K562 (cell line): ENCODE results near the gene FKBP8. TPM values are rescaled to one million over a fixed set of nuclear protein-coding genes. Genes with fewer than 3 reads are reported as not detected.

ENCODE experiments used
- CBX3 ChIP-seq, 2 experiments: IDR thresholded peaks; 1 replicate in 1 of 2; 2 replicates in 1 of 2; pipeline ENCODE4 v1.6.1; 2012; ENCODE audit warnings: inconsistent platforms in 2 of 2, low read length in 2 of 2, borderline replicate concordance in 1 of 2, control low read depth in 1 of 2
- CTBP1 ChIP-seq: fragments of 450-650 bp; IDR thresholded peaks from 2 replicates; pipeline ENCODE4 v1.6.1; 2016; ENCODE audit warnings: borderline replicate concordance
- E2F6 ChIP-seq, 2 experiments: IDR thresholded peaks; 2 replicates each; pipeline ENCODE4 v1.6.1; 2011; ENCODE audit warnings: borderline replicate concordance in 1 of 2, control low read depth in 1 of 2, low read depth in 1 of 2, low read length in 1 of 2, mild to moderate bottlenecking in 1 of 2, mixed read lengths in 1 of 2, moderate library complexity in 1 of 2; ENCODE audit not compliant: insufficient read depth in 1 of 2, insufficient read length in 1 of 2, poor library complexity in 1 of 2, severe bottlenecking in 1 of 2; ENCODE audit errors: extremely low read depth in 1 of 2
- ELF1 ChIP-seq: fragments of 200-800 bp; sonication (Bioruptor generic); IDR thresholded peaks from 2 replicates; pipeline ENCODE4 v1.6.1; 2016; ENCODE audit warnings: missing genetic modification characterization, missing compliant biosample characterization
- FOXJ3 ChIP-seq: sonication (generic); formaldehyde crosslinking; IDR thresholded peaks from 2 replicates; pipeline ENCODE4 v1.4.0; 2020; ENCODE audit warnings: mild to moderate bottlenecking, missing genetic modification reagents
- HBP1 ChIP-seq: fragments of 450-650 bp; formaldehyde crosslinking; IDR thresholded peaks from 2 replicates; pipeline ENCODE4 v1.4.0; 2022; ENCODE audit warnings: missing genetic modification characterization
- KLF13 ChIP-seq: fragments of 450-650 bp; IDR thresholded peaks from 2 replicates; pipeline ENCODE4 v1.6.1; 2016; ENCODE audit warnings: missing genetic modification characterization, low read depth, mild to moderate bottlenecking, missing compliant biosample characterization, moderate library complexity, borderline replicate concordance
- MAX ChIP-seq: sonication (generic); formaldehyde crosslinking; IDR thresholded peaks from 2 replicates; pipeline ENCODE4 v1.9.0; 2022; ENCODE audit warnings: mild to moderate bottlenecking, missing genetic modification reagents
- MECOM ChIP-seq: fragments of 250-450 bp; sonication (Bioruptor Pico); IDR thresholded peaks from 2 replicates; pipeline ENCODE4 v1.8.0; 2022; ENCODE audit warnings: inconsistent platforms
- MEF2A ChIP-seq: IDR thresholded peaks from 2 replicates; pipeline ENCODE4 v1.6.1; 2011; ENCODE audit warnings: low read depth, mild to moderate bottlenecking, low read length, moderate library complexity; ENCODE audit not compliant: control insufficient read depth
- NKRF ChIP-seq: fragments of 450-650 bp; IDR thresholded peaks from 2 replicates; pipeline ENCODE4 v1.6.1; 2016; ENCODE audit warnings: borderline replicate concordance
- PHB ChIP-seq: fragments of 250-450 bp; sonication (Bioruptor Pico); IDR thresholded peaks from 2 replicates; pipeline ENCODE4 v1.5.0; 2021
- PTBP1 ChIP-seq: fragments of 200-400 bp; formaldehyde crosslinking; IDR thresholded peaks from 2 replicates; pipeline ENCODE4 v1.6.1; 2017; ENCODE audit warnings: low read depth, low read length
- PTRF ChIP-seq: fragments of 450-650 bp; IDR thresholded peaks from 2 replicates; pipeline ENCODE4 v1.6.1; 2016; ENCODE audit warnings: mild to moderate bottlenecking, missing genetic modification characterization, missing compliant biosample characterization
- RBFOX2 ChIP-seq: fragments of 200-400 bp; formaldehyde crosslinking; IDR thresholded peaks from 2 replicates; pipeline ENCODE4 v1.6.1; 2017; ENCODE audit warnings: low read depth, mild to moderate bottlenecking, low read length, moderate library complexity
- RBM25 ChIP-seq: fragments of 200-400 bp; formaldehyde crosslinking; IDR thresholded peaks from 2 replicates; pipeline ENCODE4 v1.6.1; 2018; ENCODE audit warnings: low read length, low read depth, moderate library complexity; ENCODE audit not compliant: severe bottlenecking
- TSHZ1 ChIP-seq: fragments of 250-450 bp; sonication (Bioruptor Pico); IDR thresholded peaks from 2 replicates; pipeline ENCODE4 v1.4.0; 2020; ENCODE audit warnings: mild to moderate bottlenecking, moderate library complexity
- ZFP36 ChIP-seq: fragments of 150-350 bp; IDR thresholded peaks from 2 replicates; pipeline ENCODE4 v1.6.1; 2018; ENCODE audit warnings: low read length, low read depth; ENCODE audit not compliant: partially characterized antibody
- ZNF121 ChIP-seq: sonication (generic); formaldehyde crosslinking; conservative IDR thresholded peaks from 2 replicates; pipeline ENCODE4 v1.8.0; 2022; ENCODE audit warnings: missing genetic modification reagents
- polyA plus RNA-seq, 8 experiments: library from polyadenylated mRNA; depleted of rRNA in 4 of 8; stranded (reverse) in 5 of 8; unstranded in 3 of 8; fragments of >200 nt; fragmentation: Nextera tagmentation in 2 of 8; fragmentation: Illumina TruSeq in 1 of 8; extraction: Ambion mirVana in 2 of 8; extraction: Trizol in 1 of 8; gene quantifications; 2 replicates each; pipeline versions ENCODE4 v1.2.1 to v1.2.3, GENCODE V29; 2011 to 2014; ENCODE audit warnings: inconsistent platforms in 1 of 8, missing spikeins in 1 of 8
- total RNA-seq, 7 experiments: library from RNA; depleted of rRNA in 6 of 7; stranded (reverse); fragments of >200 nt in 6 of 7; fragmentation: Illumina TruSeq in 2 of 7; extraction: Trizol in 2 of 7; gene quantifications; 2 replicates each; pipeline versions ENCODE4 v1.2.1 to v1.2.3, GENCODE V29; 2011 to 2021; ENCODE audit warnings: low replicate concordance in 1 of 7

Gene FKBP8
- total and polyA plus RNA-seq, 9 of the 15 experiments (the other 6 are each of a cell fraction or from before 2014, with no cell fraction given), result 0.46 to 236 (median 104) TPM

GRCh38 chr19:18541258-18541991 is 1.9 kb downstream of the FKBP8 start (continued):
- TF ChIP-seq NKRF (no peak), PTBP1 (0 out of 2 replicates have a peak, but pooled peaks have one; percentile 61), TSHZ1 (CRISPR knock-in tag) (no peak), ZNF121 (peak; percentile 92), E2F6 (IDR thresholded peaks at IDR 0.05; ENCODE audit: borderline replicate concordance in 1 of 2, extremely low read depth in 1 of 2, insufficient read depth in 1 of 2, insufficient read length in 1 of 2, low read depth in 1 of 2, low read length in 1 of 2, poor library complexity in 1 of 2, severe bottlenecking in 1 of 2) (no peak), CBX3 (IDR thresholded peaks at IDR 0.05; ENCODE audit: borderline replicate concordance in 1 of 2, low read length in 2 of 2) (peak in 1 of 2 experiments; percentile 10; a peak in 1 of 3 replicates), MAX (CRISPR knock-in tag) (0 out of 2 replicates have a peak, but pooled peaks have one; percentile 26), CTBP1 (no peak), FOXJ3 (CRISPR knock-in tag) (no peak), PHB (CRISPR knock-in tag) (no peak), ELF1 (tag) (no peak), MECOM (CRISPR knock-in tag) (no peak), RBM25 (peak; percentile 63), RBFOX2 (0 out of 2 replicates have a peak, but pooled peaks have one; percentile 1), KLF13 (no peak), HBP1 (CRISPR knock-in tag) (no peak), MEF2A (no peak), PTRF (tag) (no peak), ZFP36 (peak; percentile 85)
